Neural cell (in vitro differentiated cells): ENCODE results near the gene INAVA. TPM values are rescaled to one million over a fixed set of nuclear protein-coding genes. Genes with fewer than 3 reads are reported as not detected.

Experiments
- H2AFZ ChIP-seq: fragments of 200-600, 300-800 bp; sonication (generic), shearing (Covaris generic); 2 replicates; pipeline ENCODE4 v1.6.0; 2014; ENCODE audit warnings: low read depth, mild to moderate bottlenecking, antibody characterized with exemption, low read length, moderate library complexity
- H3F3A ChIP-seq: fragments of 200-600 bp; shearing (Covaris generic); 2 replicates; pipeline ENCODE4 v1.6.1; 2016; ENCODE audit warnings: mild to moderate bottlenecking, moderate library complexity, mixed read lengths, antibody characterized with exemption, low read length; ENCODE audit not compliant: insufficient read depth, poor library complexity, severe bottlenecking
- H3K27ac ChIP-seq: fragments of 200-600, 300-800 bp; sonication (generic), shearing (Covaris generic); 2 replicates; pipeline ENCODE4 v1.5.1; 2014; ENCODE audit warnings: mild to moderate bottlenecking, low read length, moderate library complexity
- H3K27me3 ChIP-seq: fragments of 300-800, 200-600 bp; sonication (generic), shearing (Covaris generic); 2 replicates; pipeline ENCODE4 v1.6.0; 2014; ENCODE audit warnings: mild to moderate bottlenecking, low read depth, low read length, moderate library complexity; ENCODE audit not compliant: insufficient read depth
- H3K36me3 ChIP-seq: fragments of 300-800, 200-600 bp; sonication (generic), shearing (Covaris generic); 2 replicates; pipeline ENCODE4 v1.5.1; 2014; ENCODE audit warnings: mild to moderate bottlenecking, antibody characterized with exemption, low read length, moderate library complexity; ENCODE audit not compliant: insufficient read depth
- H3K4me2 ChIP-seq: fragments of 300-800, 200-600 bp; sonication (generic), shearing (Covaris generic); 2 replicates; pipeline ENCODE4 v1.6.0; 2014; ENCODE audit warnings: mild to moderate bottlenecking, low read length
- H3K4me3 ChIP-seq: fragments of 300-800, 200-600 bp; sonication (generic), shearing (Covaris generic); 2 replicates; pipeline ENCODE4 v1.5.1; 2014; ENCODE audit warnings: mild to moderate bottlenecking, low read length, moderate library complexity
- H3K79me2 ChIP-seq: fragments of 200-600 bp; shearing (Covaris generic); replicated peaks from 2 replicates; pipeline ENCODE4 v1.6.0; 2014; ENCODE audit warnings: mild to moderate bottlenecking, low read length, moderate library complexity; ENCODE audit not compliant: insufficient read depth
- H3K9ac ChIP-seq: fragments of 300-800, 200-600 bp; sonication (generic), shearing (Covaris generic); 2 replicates; pipeline ENCODE4 v1.6.1; 2016; ENCODE audit warnings: mild to moderate bottlenecking, low read length, mixed read lengths
- H3K9me2 ChIP-seq: fragments of 200-600 bp; shearing (Covaris generic); 2 replicates; pipeline ENCODE4 v1.6.1; 2016; ENCODE audit warnings: mild to moderate bottlenecking, low read length, mixed read lengths; ENCODE audit not compliant: insufficient read depth
- H3K9me3 ChIP-seq: fragments of 200-600, 300-800 bp; sonication (generic), shearing (Covaris generic); 2 replicates; pipeline ENCODE4 v1.6.1; 2016; ENCODE audit warnings: mild to moderate bottlenecking, mixed run types, low read length, moderate library complexity, mixed read lengths
- H4K20me1 ChIP-seq: fragments of 200-600 bp; shearing (Covaris generic); 2 replicates; pipeline ENCODE4 v1.6.1; 2016; ENCODE audit warnings: mild to moderate bottlenecking, mixed run types; ENCODE audit not compliant: insufficient read depth
- EP300 ChIP-seq: fragments of 450-650 bp; conservative IDR thresholded peaks from 2 replicates; pipeline ENCODE4 v1.6.1; 2014; ENCODE audit warnings: antibody characterized with exemption, mild to moderate bottlenecking, moderate library complexity; ENCODE audit not compliant: poor library complexity, severe bottlenecking
- EZH2 ChIP-seq: fragments of 200-600, 300-800 bp; shearing (Covaris generic), sonication (generic); IDR thresholded peaks from 2 replicates; pipeline ENCODE4 v1.6.1; 2014; ENCODE audit warnings: antibody characterized with exemption, low read length, borderline replicate concordance, mild to moderate bottlenecking; ENCODE audit not compliant: insufficient read depth, poor library complexity, severe bottlenecking
- MXI1 ChIP-seq: fragments of 450-650 bp; conservative IDR thresholded peaks from 2 replicates; pipeline ENCODE4 v1.6.1; 2014; ENCODE audit warnings: antibody characterized with exemption, mild to moderate bottlenecking; ENCODE audit not compliant: poor library complexity, severe bottlenecking
- POLR2AphosphoS5 ChIP-seq: IDR thresholded peaks from 2 replicates; pipeline ENCODE4 v1.6.1; 2012
- RAD21 ChIP-seq: fragments of 450-650 bp; conservative IDR thresholded peaks from 2 replicates; pipeline ENCODE4 v1.6.1; 2014; ENCODE audit warnings: antibody characterized with exemption, mild to moderate bottlenecking, moderate library complexity
- REST ChIP-seq: IDR thresholded peaks from 2 replicates; pipeline ENCODE4 v1.6.1; 2012; ENCODE audit warnings: borderline replicate concordance
- SMC3 ChIP-seq: fragments of 450-650 bp; conservative IDR thresholded peaks from 2 replicates; pipeline ENCODE4 v1.6.1; 2014; ENCODE audit warnings: antibody characterized with exemption, mild to moderate bottlenecking, moderate library complexity; ENCODE audit not compliant: poor library complexity
- TAF1 ChIP-seq: IDR thresholded peaks from 2 replicates; pipeline ENCODE4 v1.6.1; 2012; ENCODE audit warnings: low read depth
- polyA plus RNA-seq: library from polyadenylated mRNA; depleted of rRNA; stranded (reverse); fragments of >200 nt; gene quantifications from 2 replicates; pipeline ENCODE4 v1.2.3, GENCODE V29; 2014
- TF ChIP-seq, protein P1 (sequence below): fragments of 450-650 bp; IDR thresholded peaks from 2 replicates; pipeline ENCODE4 v1.5.1; 2014; ENCODE audit warnings: antibody characterized with exemption, mild to moderate bottlenecking, moderate library complexity; ENCODE audit not compliant: poor library complexity, severe bottlenecking

The INAVA gene
- polyA plus RNA-seq, 1 donor from 2014 or later = 1.3 TPM

GRCh38 chr1:200899451-200899915 lies 4.8 kb downstream of the INAVA start:
- Histone ChIP-seq H3K4me3 (no peak overlapping the region), H2AFZ (no peak overlapping the region), H3K79me2 (peaks cover 3% of the 10 kb centered on the region), H3K9me3 (no peaks in the 10 kb centered on the region), H4K20me1 (no peaks in the 10 kb centered on the region), H3K27ac (no peak overlapping the region), H3F3A (no peaks in the 10 kb centered on the region), H3K9ac (no peak overlapping the region), H3K9me2 (no peaks in the 10 kb centered on the region), H3K36me3 (no peaks in the 10 kb centered on the region), H3K4me2 (no peak overlapping the region), H3K27me3 (no peaks in the 10 kb centered on the region)
- TF ChIP-seq, protein P1, sequence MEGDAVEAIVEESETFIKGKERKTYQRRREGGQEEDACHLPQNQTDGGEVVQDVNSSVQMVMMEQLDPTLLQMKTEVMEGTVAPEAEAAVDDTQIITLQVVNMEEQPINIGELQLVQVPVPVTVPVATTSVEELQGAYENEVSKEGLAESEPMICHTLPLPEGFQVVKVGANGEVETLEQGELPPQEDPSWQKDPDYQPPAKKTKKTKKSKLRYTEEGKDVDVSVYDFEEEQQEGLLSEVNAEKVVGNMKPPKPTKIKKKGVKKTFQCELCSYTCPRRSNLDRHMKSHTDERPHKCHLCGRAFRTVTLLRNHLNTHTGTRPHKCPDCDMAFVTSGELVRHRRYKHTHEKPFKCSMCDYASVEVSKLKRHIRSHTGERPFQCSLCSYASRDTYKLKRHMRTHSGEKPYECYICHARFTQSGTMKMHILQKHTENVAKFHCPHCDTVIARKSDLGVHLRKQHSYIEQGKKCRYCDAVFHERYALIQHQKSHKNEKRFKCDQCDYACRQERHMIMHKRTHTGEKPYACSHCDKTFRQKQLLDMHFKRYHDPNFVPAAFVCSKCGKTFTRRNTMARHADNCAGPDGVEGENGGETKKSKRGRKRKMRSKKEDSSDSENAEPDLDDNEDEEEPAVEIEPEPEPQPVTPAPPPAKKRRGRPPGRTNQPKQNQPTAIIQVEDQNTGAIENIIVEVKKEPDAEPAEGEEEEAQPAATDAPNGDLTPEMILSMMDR = no peak
- TF ChIP-seq POLR2AphosphoS5 (no peak), RAD21 (no peak), TAF1 (no peak)

GRCh38 chr1:200899954-200900867 lies 5.5 kb downstream of the INAVA start:
- TF ChIP-seq EZH2 = no peak
- TF ChIP-seq EP300 = no peak
- TF ChIP-seq POLR2AphosphoS5 = no peak
- TF ChIP-seq SMC3 = no peak
- TF ChIP-seq TAF1 = no peak
- TF ChIP-seq MXI1 = no peak
- TF ChIP-seq RAD21 = no peak
- TF ChIP-seq, protein P1 = no peak
- no peak for TF ChIP-seq REST
- H3K27me3 ChIP-seq = no peaks in the 10 kb centered on the region
- H2AFZ ChIP-seq = no peak overlapping the region
- H3K9ac ChIP-seq = no peak overlapping the region
- no peaks in the 10 kb centered on the region for H3K9me2 ChIP-seq
- H3F3A ChIP-seq = no peaks in the 10 kb centered on the region
- no peak overlapping the region for H3K4me3 ChIP-seq
- H4K20me1 ChIP-seq = no peaks in the 10 kb centered on the region
- H3K36me3 ChIP-seq = no peaks in the 10 kb centered on the region
- H3K79me2 ChIP-seq = no peaks in the 10 kb centered on the region
- H3K27ac ChIP-seq = no peak overlapping the region
- H3K9me3 ChIP-seq = no peaks in the 10 kb centered on the region
- no peak overlapping the region for H3K4me2 ChIP-seq
